LNCaP clone FGC (cell line): ENCODE results near the gene CCDC154.

Source experiments
- DNase-seq: peaks from one replicate; pipeline ENCODE4 v3.0.0-alpha.2; 2011; ENCODE audit warnings: low read depth
- H3K4me3 ChIP-seq: 2 replicates; pipeline ENCODE4 v1.5.1; 2011; ENCODE audit warnings: mild to moderate bottlenecking, low read depth, low read length, control low read depth
- CTCF ChIP-seq: IDR thresholded peaks from 2 replicates; pipeline ENCODE4 v1.5.1; 2012; ENCODE audit warnings: mild to moderate bottlenecking; ENCODE audit not compliant: control insufficient read depth, insufficient read depth; ENCODE audit errors: extremely low read depth

Gene CCDC154

GRCh38 chr16:1401758-1402154 is 42.6 kb downstream of the CCDC154 start:
- DNase-seq, result no peak
- H3K4me3 ChIP-seq, result no peak overlapping the region
- no peak for TF ChIP-seq CTCF

- no peak for TF ChIP-seq CTCF
- DNase-seq, result no peak
Measured at GRCh38 chr16:1401061-1401757, 43.1 kb downstream of the CCDC154 start.

DNA sequence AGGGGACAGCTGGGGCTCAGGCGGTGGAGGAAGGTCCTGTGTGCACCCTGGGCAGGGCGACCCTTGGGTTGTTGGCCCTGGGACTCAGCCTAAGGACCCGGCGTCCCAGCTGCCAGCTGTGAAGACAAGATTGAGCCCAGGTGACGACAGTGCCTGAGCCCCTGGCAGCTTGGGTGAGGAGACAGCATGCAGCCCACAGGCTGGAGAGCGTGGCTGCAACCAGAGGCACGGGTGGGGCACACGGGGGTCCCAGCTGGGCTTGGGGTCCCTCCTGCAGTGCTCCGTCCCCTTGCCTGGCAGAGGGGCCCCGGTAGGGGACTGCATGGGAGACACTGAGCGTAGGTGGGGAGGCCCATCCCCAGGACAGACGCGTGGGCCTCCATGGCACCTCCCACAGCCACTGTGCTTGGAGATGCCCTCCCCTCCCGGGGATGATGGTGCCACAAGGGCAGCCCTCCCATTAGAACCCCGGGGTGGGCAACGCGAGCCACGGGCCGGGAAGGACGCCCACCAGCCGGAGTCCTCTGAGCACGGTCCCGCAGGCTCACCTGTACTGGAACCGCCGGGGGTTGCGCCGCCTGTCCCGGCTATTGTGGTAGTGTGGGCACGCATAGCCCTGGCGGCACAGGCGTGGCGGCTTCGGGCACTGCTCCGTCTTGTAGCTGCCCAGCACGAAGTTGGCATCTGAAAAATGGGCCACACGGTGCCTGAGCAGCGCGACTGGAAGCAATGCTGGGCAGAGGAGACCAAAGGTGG is 45.4 kb downstream of the CCDC154 start:
- no peak overlapping the region for H3K4me3 ChIP-seq
- TF ChIP-seq CTCF, result no peak
- DNase-seq, result no peak

More at GRCh38 chr16:1401061-1401757, 43.1 kb downstream of the CCDC154 start:
- H3K4me3 ChIP-seq, result no peak overlapping the region

GRCh38 chr16:1398351-1398750 is 46.0 kb downstream of the CCDC154 start:
- no peak overlapping the region for H3K4me3 ChIP-seq
- no peak for TF ChIP-seq CTCF
- DNase-seq, result no peak

DNA sequence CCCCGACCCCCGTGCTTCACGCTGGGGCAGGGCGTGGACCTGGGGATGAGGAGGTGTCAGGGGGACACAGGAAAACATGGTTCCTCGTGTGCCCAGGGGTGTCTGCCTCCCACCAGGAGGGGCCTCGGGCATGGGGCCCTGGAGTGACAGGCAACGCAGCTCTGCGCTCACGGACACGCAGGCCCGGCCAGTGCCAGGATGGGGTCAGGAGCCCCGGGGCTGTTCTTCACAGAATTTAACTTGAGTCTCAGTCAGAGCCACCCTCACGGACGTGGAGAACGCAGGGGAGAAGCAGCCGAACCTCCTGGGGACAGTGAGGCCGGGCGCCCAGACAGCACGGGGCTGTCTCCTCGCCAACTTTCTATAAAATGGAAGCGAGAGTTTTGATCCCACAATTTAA is 46.6 kb downstream of the CCDC154 start:
- no peak overlapping the region for H3K4me3 ChIP-seq
- no peak for TF ChIP-seq CTCF
- DNase-seq, result no peak

GRCh38 chr16:1395444-1396031 is 48.8 kb downstream of the CCDC154 start:
- H3K4me3 ChIP-seq, result no peak overlapping the region
- TF ChIP-seq CTCF, result no peak
- DNase-seq, result no peak
